Thoracic aorta (tissue), 2 donors: ENCODE results near the gene PRM3. TPM values are rescaled to one million over a fixed set of nuclear protein-coding genes. Genes with fewer than 3 reads are reported as not detected.

Source experiments
- ATAC-seq: fragments of 150-250 bp; one replicate; pipeline ENCODE4 v1.8.0; 2017; ENCODE audit warnings: low read depth; ENCODE audit not compliant: insufficient number of reproducible peaks, low FRiP score
- DNase-seq: peaks from one replicate; pipeline ENCODE4 v3.0.0-alpha.2; 2020; ENCODE audit warnings: low spot score
- H3K27ac ChIP-seq, 2 donors: fragments of 200-600 bp; sonication (generic); 1 replicate in 1 of 2; 2 replicates in 1 of 2; pipeline ENCODE4 v1.5.1; 2016; ENCODE audit warnings: mild to moderate bottlenecking in 2 of 2, moderate library complexity in 2 of 2
- H3K27me3 ChIP-seq: fragments of 200-600 bp; sonication (generic); replicated peaks from 2 replicates; pipeline ENCODE4 v1.6.0; 2016; ENCODE audit warnings: mild to moderate bottlenecking; ENCODE audit not compliant: insufficient read depth
- H3K36me3 ChIP-seq: fragments of 200-600 bp; sonication (generic); one replicate; pipeline ENCODE4 v1.5.1; 2016
- H3K4me1 ChIP-seq, 2 donors: fragments of 200-600 bp; sonication (generic); 1 replicate in 1 of 2; 2 replicates in 1 of 2; pipeline versions ENCODE4 v1.5.1 to v1.6.0; 2016; ENCODE audit warnings: low read depth in 2 of 2, mild to moderate bottlenecking in 1 of 2; ENCODE audit not compliant: control insufficient read depth in 1 of 2
- H3K4me3 ChIP-seq: fragments of 200-600 bp; sonication (generic); 2 replicates; pipeline ENCODE4 v1.5.1; 2016; ENCODE audit warnings: mild to moderate bottlenecking
- H3K9me3 ChIP-seq: fragments of 200-600 bp; sonication (generic); 2 replicates; pipeline ENCODE4 v1.5.1; 2016
- CTCF ChIP-seq: fragments of 200-600 bp; sonication (generic); IDR thresholded peaks from one replicate; pipeline ENCODE4 v1.5.1; 2019; ENCODE audit warnings: antibody characterized with exemption
- total RNA-seq, 2 donors: library from RNA; depleted of rRNA; stranded (reverse); fragments of >200 nt; gene quantifications; one replicate each; pipeline versions ENCODE4 v1.1.0 to v1.2.3, GENCODE V29; 2016

The PRM3 gene
- total RNA-seq, 2 donors from 2014 or later = not detected

GRCh38 chr16:11245222-11245737 is 28.1 kb downstream of the PRM3 start:
- TF ChIP-seq CTCF = no peak
- Histone ChIP-seq H3K27ac (no peak overlapping the region), H3K36me3 (no peaks in the 10 kb centered on the region), H3K9me3 (no peaks in the 10 kb centered on the region), H3K4me1 (peaks cover 0 to 10% of the 10 kb centered on the region in 2 donors), H3K27me3 (no peaks in the 10 kb centered on the region), H3K4me3 (no peak overlapping the region)
- DNase-seq = no peak
- ATAC-seq = no peak

- no peaks in the 10 kb centered on the region for H3K9me3 ChIP-seq
Observed at GRCh38 chr16:11242658-11243057, 30.8 kb downstream of the PRM3 start.

GRCh38 chr16:11241480-11242204 is 31.8 kb downstream of the PRM3 start:
- H3K9me3 ChIP-seq = no peaks in the 10 kb centered on the region
- peaks cover 0 to 12% of the 10 kb centered on the region in 2 donors for H3K4me1 ChIP-seq
- no peak for DNase-seq
- TF ChIP-seq CTCF = no peak
- ATAC-seq = no peak
- H3K4me3 ChIP-seq = no peak overlapping the region
- H3K36me3 ChIP-seq = no peaks in the 10 kb centered on the region
- no peak overlapping the region for H3K27ac ChIP-seq
- no peaks in the 10 kb centered on the region for H3K27me3 ChIP-seq

More at GRCh38 chr16:11242658-11243057, 30.8 kb downstream of the PRM3 start:
- DNase-seq (no peak), ATAC-seq (no peak)
- H3K4me1 ChIP-seq = peaks cover 0 to 12% of the 10 kb centered on the region in 2 donors
- TF ChIP-seq CTCF = no peak
- H3K36me3 ChIP-seq = no peaks in the 10 kb centered on the region
- no peak overlapping the region for H3K27ac ChIP-seq
- H3K27me3 ChIP-seq = no peaks in the 10 kb centered on the region
- no peak overlapping the region for H3K4me3 ChIP-seq

- H3K27me3 ChIP-seq = no peaks in the 10 kb centered on the region
- peaks cover 0 to 12% of the 10 kb centered on the region in 2 donors for H3K4me1 ChIP-seq
- H3K27ac ChIP-seq = peak overlapping the region; percentile 33 to 51
- ATAC-seq (peak; percentile 45), DNase-seq (no peak)
- no peak for TF ChIP-seq CTCF
- H3K36me3 ChIP-seq = no peaks in the 10 kb centered on the region
- H3K4me3 ChIP-seq = peak overlapping the region; percentile 40
- no peaks in the 10 kb centered on the region for H3K9me3 ChIP-seq
Observed at GRCh38 chr16:11240636-11241473, 32.6 kb downstream of the PRM3 start.
